Measurements from ENCODE around the gene TFCP2.

DNA sequence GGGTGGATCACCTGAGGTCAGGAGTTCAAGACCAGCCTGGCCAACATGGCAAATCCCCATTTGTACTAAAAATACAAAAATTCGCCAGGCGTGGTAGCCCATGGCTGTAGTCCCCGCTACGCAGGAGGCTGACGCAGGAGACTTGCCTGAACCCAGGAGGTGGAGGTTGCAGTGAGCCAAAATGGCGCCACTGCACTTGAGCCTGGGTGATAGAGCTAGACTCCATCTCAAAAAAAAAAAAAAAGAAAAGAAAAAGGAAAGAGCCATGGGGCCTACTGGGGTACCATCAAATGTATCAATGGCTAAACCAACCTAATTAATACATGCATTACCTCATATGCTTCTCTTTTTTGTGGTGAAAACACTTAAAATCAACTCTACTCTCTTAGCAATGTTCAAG lies 10.7 kb downstream of the TFCP2 start:
- TF ChIP-seq, protein P1, sequence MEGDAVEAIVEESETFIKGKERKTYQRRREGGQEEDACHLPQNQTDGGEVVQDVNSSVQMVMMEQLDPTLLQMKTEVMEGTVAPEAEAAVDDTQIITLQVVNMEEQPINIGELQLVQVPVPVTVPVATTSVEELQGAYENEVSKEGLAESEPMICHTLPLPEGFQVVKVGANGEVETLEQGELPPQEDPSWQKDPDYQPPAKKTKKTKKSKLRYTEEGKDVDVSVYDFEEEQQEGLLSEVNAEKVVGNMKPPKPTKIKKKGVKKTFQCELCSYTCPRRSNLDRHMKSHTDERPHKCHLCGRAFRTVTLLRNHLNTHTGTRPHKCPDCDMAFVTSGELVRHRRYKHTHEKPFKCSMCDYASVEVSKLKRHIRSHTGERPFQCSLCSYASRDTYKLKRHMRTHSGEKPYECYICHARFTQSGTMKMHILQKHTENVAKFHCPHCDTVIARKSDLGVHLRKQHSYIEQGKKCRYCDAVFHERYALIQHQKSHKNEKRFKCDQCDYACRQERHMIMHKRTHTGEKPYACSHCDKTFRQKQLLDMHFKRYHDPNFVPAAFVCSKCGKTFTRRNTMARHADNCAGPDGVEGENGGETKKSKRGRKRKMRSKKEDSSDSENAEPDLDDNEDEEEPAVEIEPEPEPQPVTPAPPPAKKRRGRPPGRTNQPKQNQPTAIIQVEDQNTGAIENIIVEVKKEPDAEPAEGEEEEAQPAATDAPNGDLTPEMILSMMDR (conservative IDR thresholded peaks at IDR 0.05; ENCODE audit: low read length): no peak
- TF ChIP-seq EZH2phosphoT487 (IDR thresholded peaks at IDR 0.05; ENCODE audit: borderline replicate concordance): no peak

Data from Loucy (cell line).